Fibroblast of lung (primary cell): Measurements from ENCODE around the gene OR13C8.

ENCODE experiments used
- CTCF ChIP-seq, 2 donors: IDR thresholded peaks in 1 of 2; conservative IDR thresholded peaks in 1 of 2; 1 replicate in 1 of 2; 2 replicates in 1 of 2; pipeline ENCODE4 v1.5.1; 2011 to 2012; ENCODE audit warnings: low read length in 2 of 2, control low read depth in 1 of 2, inconsistent platforms in 1 of 2, low read depth in 1 of 2, mild to moderate bottlenecking in 1 of 2
- EZH2 ChIP-seq: IDR thresholded peaks from 2 replicates; pipeline ENCODE4 v1.5.1; 2012; ENCODE audit warnings: low read length, control low read depth, mild to moderate bottlenecking; ENCODE audit errors: missing control alignments

GRCh38 chr9:104564358-104564757 lies 4.6 kb upstream of the OR13C8 start:
- no peak for TF ChIP-seq CTCF (conservative IDR thresholded peaks at IDR 0.05 in 1 of 2, IDR thresholded peaks at IDR 0.05 in 1 of 2; ENCODE audit: low read depth in 1 of 2, low read length in 2 of 2)
- no peak for TF ChIP-seq EZH2
